PFSK-1 (cell line): ENCODE results near the gene SPIN1.

Experiments
- POLR2AphosphoS5 ChIP-seq: IDR thresholded peaks from 2 replicates; pipeline ENCODE4 v1.6.1; 2012; ENCODE audit warnings: low read depth, mild to moderate bottlenecking, control low read depth, low read length, moderate library complexity
- SIN3A ChIP-seq: IDR thresholded peaks from 2 replicates; pipeline ENCODE4 v1.6.1; 2012; ENCODE audit warnings: mild to moderate bottlenecking, low read length, moderate library complexity, borderline replicate concordance; ENCODE audit not compliant: insufficient read depth

GRCh38 chr9:88414298-88414697, 26.1 kb downstream of the SPIN1 start:
- TF ChIP-seq POLR2AphosphoS5 (no peak), SIN3A (no peak)
